ENCODE data around the gene MARK4. TPM values are rescaled to one million over a fixed set of nuclear protein-coding genes. Genes with fewer than 3 reads are reported as not detected.

MARK4 gene
- total RNA-seq, 1 experiment from 2014 or later = 44.0 TPM

GRCh38 chr19:45238556-45238955 is 12.5 kb upstream of the MARK4 start:
- ChIA-PET POLR2A (ENCODE audit: low non-redundant PET) (no interaction called here), CTCF (interaction anchor here (0.6 kb wide), 1 partner anchor 47 kb away, joined by 4 read pairs; no protein-coding TSS in a partner anchor)
- H3K27me3 ChIP-seq (replicated peaks; ENCODE audit: insufficient read depth, low read depth, low read length, poor library complexity) = peaks cover 32% of the 10 kb centered on the region

GRCh38 chr19:45243144-45243732 is 7.8 kb upstream of the MARK4 start:
- POLR2A ChIA-PET (ENCODE audit: low non-redundant PET) = no interaction called here
- no TSS peak for BruUV-seq (replicated peaks)

More at GRCh38 chr19:45238556-45238955, 12.5 kb upstream of the MARK4 start:
- Histone ChIP-seq H3K4me3 (ENCODE audit: low read depth, low read length, poor library complexity, severe bottlenecking) (no peak overlapping the region), H3K36me3 (ENCODE audit: insufficient read depth, low read length, poor library complexity, severe bottlenecking) (no peaks in the 10 kb centered on the region), H3K4me1 (ENCODE audit: insufficient read depth, low read length, poor library complexity, severe bottlenecking) (no peaks in the 10 kb centered on the region), H3K9me3 (ENCODE audit: low read depth, low read length, poor library complexity, severe bottlenecking) (no peaks in the 10 kb centered on the region), H3K27ac (ENCODE audit: low read depth, low read length, poor library complexity, severe bottlenecking) (no peak overlapping the region)
- DNase-seq (ENCODE audit: low spot score) = no peak
- intact Hi-C loops (cut with micrococcal nuclease; ENCODE audit: unreplicated experiment) = no loop called here
- TF ChIP-seq EZH2 (IDR thresholded peaks at IDR 0.05; ENCODE audit: borderline replicate concordance, low read depth, low read length, poor library complexity, severe bottlenecking) (no peak), CTCF (conservative IDR thresholded peaks at IDR 0.05; ENCODE audit: low read depth, low read length) (no peak)
- BruUV-seq (replicated peaks) = no TSS peak

GRCh38 chr19:45244133-45244794 is 6.8 kb upstream of the MARK4 start:
- POLR2A ChIA-PET (ENCODE audit: low non-redundant PET) = no interaction called here

More at GRCh38 chr19:45243144-45243732, 7.8 kb upstream of the MARK4 start:
- H3K9me3 ChIP-seq (ENCODE audit: low read depth, low read length, poor library complexity, severe bottlenecking) = no peaks in the 10 kb centered on the region
- H3K4me3 ChIP-seq (ENCODE audit: low read depth, low read length, poor library complexity, severe bottlenecking) = no peak overlapping the region
- TF ChIP-seq EZH2 (IDR thresholded peaks at IDR 0.05; ENCODE audit: borderline replicate concordance, low read depth, low read length, poor library complexity, severe bottlenecking) (no peak), CTCF (conservative IDR thresholded peaks at IDR 0.05; ENCODE audit: low read depth, low read length) (no peak)
- intact Hi-C loops (cut with micrococcal nuclease; ENCODE audit: unreplicated experiment) = loop anchor here (10.0 kb wide), 1 partner anchor 228 kb away; no protein-coding TSS in a partner anchor
- no peak for DNase-seq (ENCODE audit: low spot score)
- no peaks in the 10 kb centered on the region for H3K36me3 ChIP-seq (ENCODE audit: insufficient read depth, low read length, poor library complexity, severe bottlenecking)
- no peak overlapping the region for H3K27ac ChIP-seq (ENCODE audit: low read depth, low read length, poor library complexity, severe bottlenecking)
- CTCF ChIA-PET = interaction anchor here (0.6 kb wide), 1 partner anchor 152 kb away, joined by 5 read pairs; no protein-coding TSS in a partner anchor
- H3K27me3 ChIP-seq (replicated peaks; ENCODE audit: insufficient read depth, low read depth, low read length, poor library complexity) = peaks cover 3% of the 10 kb centered on the region
- H3K4me1 ChIP-seq (ENCODE audit: insufficient read depth, low read length, poor library complexity, severe bottlenecking) = no peaks in the 10 kb centered on the region

More at GRCh38 chr19:45244133-45244794, 6.8 kb upstream of the MARK4 start:
- no peaks in the 10 kb centered on the region for H3K27me3 ChIP-seq (replicated peaks; ENCODE audit: insufficient read depth, low read depth, low read length, poor library complexity)
- BruUV-seq (replicated peaks) = no TSS peak
- intact Hi-C loops (cut with micrococcal nuclease; ENCODE audit: unreplicated experiment) = loop anchor here (10.0 kb wide), 1 partner anchor 229 kb away; no protein-coding TSS in a partner anchor
- H3K27ac ChIP-seq (ENCODE audit: low read depth, low read length, poor library complexity, severe bottlenecking) = no peak overlapping the region
- CTCF ChIA-PET = no interaction called here
- H3K4me3 ChIP-seq (ENCODE audit: low read depth, low read length, poor library complexity, severe bottlenecking) = no peak overlapping the region
- peaks cover 5% of the 10 kb centered on the region for H3K4me1 ChIP-seq (ENCODE audit: insufficient read depth, low read length, poor library complexity, severe bottlenecking)
- TF ChIP-seq EZH2 (IDR thresholded peaks at IDR 0.05; ENCODE audit: borderline replicate concordance, low read depth, low read length, poor library complexity, severe bottlenecking) = no peak
- TF ChIP-seq CTCF (conservative IDR thresholded peaks at IDR 0.05; ENCODE audit: low read depth, low read length) = no peak
- no peak for DNase-seq (ENCODE audit: low spot score)
- no peaks in the 10 kb centered on the region for H3K36me3 ChIP-seq (ENCODE audit: insufficient read depth, low read length, poor library complexity, severe bottlenecking)
- H3K9me3 ChIP-seq (ENCODE audit: low read depth, low read length, poor library complexity, severe bottlenecking) = no peaks in the 10 kb centered on the region
